GM12872 (cell line): Measurements from ENCODE around the gene PPARD.

ENCODE experiments used
- CTCF ChIP-seq: IDR thresholded peaks from 3 replicates; pipeline ENCODE4 v1.5.1; 2011; ENCODE audit warnings: low read depth, mild to moderate bottlenecking, low read length, moderate library complexity; ENCODE audit not compliant: insufficient read depth

The PPARD gene

GRCh38 chr6:35309611-35310264 is 32.6 kb upstream of the PPARD start:
- no peak for TF ChIP-seq CTCF

DNA sequence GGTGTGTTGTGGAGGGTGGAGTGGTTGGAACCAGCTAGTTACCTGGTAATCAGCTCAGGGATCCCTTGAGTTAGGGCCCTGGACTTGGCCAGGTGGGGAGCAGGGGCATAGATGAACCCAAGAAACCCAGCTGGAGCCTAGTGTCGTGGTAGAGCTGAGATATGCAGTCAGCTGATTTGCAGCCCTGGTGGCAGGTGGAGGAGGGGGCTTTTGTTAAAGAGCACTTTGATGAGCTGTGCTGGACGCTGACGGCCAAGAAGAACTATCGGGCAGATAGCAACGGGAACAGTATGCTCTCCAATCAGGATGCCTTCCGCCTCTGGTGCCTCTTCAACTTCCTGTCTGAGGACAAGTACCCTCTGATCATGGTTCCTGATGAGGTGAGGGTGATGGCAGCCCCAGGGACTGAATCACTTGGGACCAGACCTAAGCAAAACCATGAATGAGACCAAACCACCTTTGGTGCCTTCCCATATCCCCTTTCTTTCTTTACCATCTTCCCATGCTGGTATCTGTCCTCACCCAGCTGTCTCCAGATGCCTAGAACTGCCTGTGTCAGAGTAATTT is 32.0 kb upstream of the PPARD start:
- TF ChIP-seq CTCF, result no peak

GRCh38 chr6:35311390-35312075 is 30.8 kb upstream of the PPARD start:
- TF ChIP-seq CTCF, result no peak

GRCh38 chr6:35312076-35312800 is 30.1 kb upstream of the PPARD start:
- no peak for TF ChIP-seq CTCF

GRCh38 chr6:35312807-35313206 is 29.6 kb upstream of the PPARD start:
- no peak for TF ChIP-seq CTCF

DNA sequence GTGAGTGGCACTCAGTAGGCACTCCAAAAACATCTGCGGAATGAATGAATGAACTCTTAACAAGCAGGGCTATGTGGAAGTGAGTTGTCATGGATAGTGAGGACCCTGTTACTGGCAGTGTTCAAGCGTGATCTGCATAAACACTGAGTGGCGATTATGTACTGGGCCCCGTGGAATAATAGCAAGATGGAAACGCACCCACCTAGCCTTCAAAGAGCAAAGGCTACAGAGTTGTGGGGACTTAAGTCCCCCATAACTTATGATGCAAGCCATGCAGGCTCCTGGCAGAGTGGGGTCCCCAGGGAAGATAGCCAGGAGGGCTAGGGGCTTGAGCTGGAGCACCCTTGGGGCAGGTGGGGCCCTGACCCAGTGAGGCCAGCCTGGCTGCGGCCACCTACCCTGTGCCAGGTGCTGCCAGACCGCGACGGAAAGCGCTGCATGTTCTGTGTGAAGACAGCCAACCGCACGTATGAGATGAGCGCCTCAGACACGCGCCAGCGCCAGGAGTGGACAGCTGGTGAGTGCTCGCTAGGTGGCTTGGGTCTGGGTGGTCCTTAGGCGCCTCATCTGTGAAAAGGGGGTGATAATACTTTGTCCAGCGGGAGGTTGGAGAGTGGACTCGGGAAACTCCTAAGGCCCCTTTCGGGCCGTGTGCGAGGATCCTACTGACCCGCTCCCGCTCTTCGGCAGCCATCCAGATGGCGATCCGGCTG is 24.7 kb upstream of the PPARD start:
- no peak for TF ChIP-seq CTCF
